ENCODE results near the gene PHACTR3. TPM values are rescaled to one million over a fixed set of nuclear protein-coding genes. Genes with fewer than 3 reads are reported as not detected.

Gene PHACTR3
- total and polyA plus RNA-seq, 2 experiments from 2014 or later = 0.45 to 0.61 TPM

- TF ChIP-seq STAT1 (IDR thresholded peaks at IDR 0.05; ENCODE audit: unreplicated experiment) (no peak), REST (IDR thresholded peaks at IDR 0.05; ENCODE audit: unreplicated experiment) (no peak), ZNF114 (CRISPR knock-in tag; IDR thresholded peaks at IDR 0.05) (no peak), POLR2AphosphoS5 (IDR thresholded peaks at IDR 0.05; ENCODE audit: low read depth) (no peak), CTCF (conservative IDR thresholded peaks at IDR 0.05; ENCODE audit: low read depth in 2 of 2) (no peak), CREB1 (CRISPR knock-in tag; IDR thresholded peaks at IDR 0.05; ENCODE audit: low read depth) (no peak), NANOG (IDR thresholded peaks at IDR 0.05; ENCODE audit: borderline replicate concordance) (no peak), ZNF331 (CRISPR knock-in tag; IDR thresholded peaks at IDR 0.05; ENCODE audit: low read depth) (no peak)
Observed at GRCh38 chr20:59628171-59628570, 23.8 kb downstream of the PHACTR3 start (continued).

GRCh38 chr20:59629141-59630045 lies 25.1 kb downstream of the PHACTR3 start:
- no peak overlapping the region for H2AFZ ChIP-seq
- no peaks in the 10 kb centered on the region for H4K20me1 ChIP-seq (replicated peaks; ENCODE audit: insufficient read depth)
- H3F3A ChIP-seq (replicated peaks; ENCODE audit: low read depth) = no peaks in the 10 kb centered on the region
- Mint-ChIP-seq H3K27ac (no peak overlapping the region), H3K36me3 (ENCODE audit: low read depth) (no peaks in the 10 kb centered on the region; the same call in 2 of the 3 replicates), H3K4me3 (no peak overlapping the region), H3K9me3 (peaks cover 7% of the 10 kb centered on the region; the same call in 1 of the 3 replicates), H3K4me1 (no peaks in the 10 kb centered on the region), H3K27me3 (ENCODE audit: insufficient read depth, low read depth, poor library complexity) (peaks cover 32% of the 10 kb centered on the region)
- no peaks in the 10 kb centered on the region for H3K79me2 ChIP-seq (replicated peaks; ENCODE audit: insufficient read depth)
- TF ChIP-seq EZH2phosphoT487 (IDR thresholded peaks at IDR 0.05; ENCODE audit: unreplicated experiment) (no peak), ZNF114 (CRISPR knock-in tag; IDR thresholded peaks at IDR 0.05) (no peak), STAT1 (IDR thresholded peaks at IDR 0.05; ENCODE audit: unreplicated experiment) (no peak), REST (IDR thresholded peaks at IDR 0.05; ENCODE audit: unreplicated experiment) (no peak)
- H3K36me3 ChIP-seq (ENCODE audit: insufficient read depth) = no peaks in the 10 kb centered on the region
- no peak for ATAC-seq
- H3K27ac ChIP-seq (ENCODE audit: low read depth) = no peak overlapping the region
- H3K4me3 ChIP-seq = no peak overlapping the region
- 0 out of 2 replicates have a peak, but pooled peaks cover 3% of the 10 kb centered on the region for H3K9me2 ChIP-seq (ENCODE audit: insufficient read depth)
- H3K27me3 ChIP-seq (ENCODE audit: insufficient read depth) = no peaks in the 10 kb centered on the region
- no peaks in the 10 kb centered on the region for H3K4me1 ChIP-seq (ENCODE audit: insufficient read depth)
- H3K4me2 ChIP-seq = no peak overlapping the region
- DNase-seq (ENCODE audit: low spot score) = no peak
